Dedifferentiated amniotic fluid mesenchymal stem cell (primary cell): ENCODE measurements around the gene CHST5.
"Not testable (repeated sequence)": the region's sequence is repeated elsewhere in the genome, so short reads cannot be mapped to it uniquely, and the experiment has no call there.

Experiments used
- DNase-seq: peaks from one replicate; pipeline ENCODE4 v3.0.0-alpha.2; 2016; ENCODE audit errors: extremely low spot score

The CHST5 gene

GRCh38 chr16:75506107-75506506, 29.8 kb downstream of the CHST5 start:
- no peak for DNase-seq

DNA sequence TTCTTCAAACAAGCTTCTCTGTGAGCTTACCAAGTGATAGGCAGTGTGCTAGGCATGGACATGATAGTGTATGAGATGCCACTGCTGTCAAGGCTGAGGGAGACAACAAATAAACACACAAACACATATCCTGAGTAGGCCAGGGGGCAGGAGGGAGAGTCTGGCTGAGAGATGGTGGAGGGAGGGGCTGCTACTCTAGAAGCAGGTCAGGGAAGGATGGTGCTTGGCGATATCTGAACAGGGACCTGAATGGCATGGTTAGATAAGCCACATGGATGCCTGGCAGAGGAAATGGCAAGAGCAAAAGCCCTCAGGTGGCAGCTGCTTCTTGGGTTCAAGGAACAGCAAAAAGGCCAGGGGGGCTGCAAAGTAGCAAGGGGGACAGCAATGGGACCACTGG, 32.1 kb downstream of the CHST5 start:
- DNase-seq = no peak

DNA sequence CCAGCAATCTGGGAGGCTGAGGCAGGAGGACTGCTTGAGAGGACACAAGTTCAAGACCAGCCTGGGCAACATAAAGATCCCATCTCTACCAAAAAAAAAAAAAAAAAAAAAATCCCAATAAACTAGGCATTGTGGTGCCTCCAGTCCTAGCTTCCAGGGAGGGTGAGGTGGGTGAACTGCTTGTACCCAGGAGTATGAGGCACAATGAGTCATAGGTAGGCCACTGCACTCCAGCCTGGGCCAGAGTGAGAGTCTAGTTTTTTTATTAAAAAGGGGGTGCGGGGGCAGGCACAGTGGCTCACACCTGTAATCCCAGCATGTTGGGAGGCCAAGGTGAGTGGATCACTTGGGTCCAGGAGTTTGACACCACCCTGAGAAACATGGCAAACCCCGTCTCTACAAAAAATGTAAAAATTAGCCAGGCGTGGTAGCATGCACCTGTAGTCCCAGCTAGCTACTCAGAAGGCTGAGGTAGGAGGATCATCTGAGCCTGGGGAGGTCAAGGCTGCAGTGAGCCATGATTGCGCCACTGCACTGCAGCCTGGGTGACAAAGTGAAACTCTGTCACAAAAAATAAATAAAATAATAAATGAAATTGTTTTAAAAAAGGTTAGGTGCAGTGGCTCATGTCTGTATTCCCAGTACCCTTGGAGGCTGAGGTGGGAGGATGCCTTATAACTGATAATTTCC, 32.8 kb downstream of the CHST5 start:
- no peak for DNase-seq

DNA sequence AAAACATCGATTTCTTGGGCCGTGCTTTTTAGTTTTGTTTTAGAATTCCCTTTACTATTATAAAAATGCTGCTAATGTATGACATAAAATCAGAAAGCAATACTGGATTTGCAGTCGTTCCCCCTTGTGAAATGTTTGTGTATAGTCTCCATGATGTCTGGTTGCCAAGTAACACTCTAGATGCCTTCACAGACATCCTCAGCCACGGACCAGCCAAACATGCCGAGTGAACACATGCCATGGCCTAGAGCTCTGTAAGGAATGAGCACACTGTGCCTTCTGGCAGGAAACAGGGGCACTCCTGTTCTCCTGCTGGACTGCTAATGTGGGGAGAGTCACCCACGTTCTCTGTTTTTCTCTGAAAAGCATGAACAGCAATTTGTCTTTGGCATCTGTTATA, 34.1 kb downstream of the CHST5 start:
- DNase-seq = not testable (repeated sequence)

DNA sequence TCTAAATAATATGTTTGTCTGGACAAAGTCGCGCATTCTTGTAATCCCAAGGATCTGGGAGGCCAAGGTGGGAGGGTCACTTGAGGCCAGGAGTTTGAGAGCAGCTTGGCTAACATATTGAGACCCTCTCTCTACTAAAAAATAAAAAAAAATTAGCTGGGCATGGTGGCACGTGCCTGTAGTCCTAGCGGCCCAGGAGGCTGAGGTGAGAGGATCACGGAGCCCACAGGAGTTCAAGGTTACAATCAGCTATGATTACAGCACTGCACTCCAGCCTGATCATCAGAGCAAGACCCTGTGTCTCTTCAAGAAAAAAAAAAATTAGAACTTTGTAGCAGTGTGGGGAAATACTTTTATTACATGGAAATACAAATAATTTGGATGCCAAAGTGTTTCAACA, 34.5 kb downstream of the CHST5 start:
- DNase-seq = no peak

- not testable (repeated sequence) for DNase-seq
These were observed 37.1 kb downstream of the CHST5 start for GRCh38 chr16:75498605-75499322.

DNA sequence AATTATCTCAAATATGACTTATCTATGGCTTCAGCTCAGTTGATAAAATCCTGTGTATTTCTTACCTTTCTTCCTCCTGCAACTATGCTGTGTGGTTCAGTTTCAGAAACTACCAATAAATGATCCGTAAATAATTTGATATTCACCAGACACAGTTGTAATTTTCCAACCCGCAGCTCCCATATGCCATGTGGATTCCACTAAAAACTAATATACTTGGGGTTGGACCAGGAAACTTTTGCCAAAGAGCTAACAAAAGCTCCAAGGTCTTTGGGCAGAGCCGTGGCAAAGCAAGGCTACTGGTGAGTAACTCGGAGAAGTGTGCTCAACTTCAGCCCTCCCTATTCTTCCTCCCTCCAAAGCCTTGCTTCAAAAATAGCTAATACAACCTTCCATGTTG, 38.4 kb downstream of the CHST5 start:
- DNase-seq = no peak

GRCh38 chr16:75495076-75495674, 40.7 kb downstream of the CHST5 start, which contains the start of gene CHST6:
TSS of gene CHST6 (minus strand) at chr16:75495441. CDS start at chr16:75479828, 15,613 bp downstream.
- DNase-seq = no peak

DNA sequence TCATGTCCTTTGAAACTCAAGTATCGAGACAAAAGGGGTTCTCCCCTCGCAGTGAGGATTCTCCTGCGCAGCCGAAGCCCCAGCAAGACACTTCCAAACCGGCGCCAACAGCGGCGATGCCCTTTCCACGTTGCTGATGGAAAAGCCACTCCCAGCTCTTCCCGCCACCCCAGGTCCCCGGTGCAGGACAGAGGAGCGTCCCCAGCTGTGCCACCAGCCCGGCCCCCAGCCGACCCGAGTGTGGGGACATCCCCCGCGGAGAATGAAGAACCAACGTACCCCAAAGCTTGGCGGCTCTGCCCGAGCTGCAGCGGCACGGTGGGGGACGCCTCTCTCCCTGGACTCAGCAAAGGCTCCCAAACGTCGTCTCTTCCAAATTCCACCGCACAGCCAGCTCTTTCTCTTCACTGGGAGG, 41.2 kb downstream of the CHST5 start:
- DNase-seq = no peak

DNA sequence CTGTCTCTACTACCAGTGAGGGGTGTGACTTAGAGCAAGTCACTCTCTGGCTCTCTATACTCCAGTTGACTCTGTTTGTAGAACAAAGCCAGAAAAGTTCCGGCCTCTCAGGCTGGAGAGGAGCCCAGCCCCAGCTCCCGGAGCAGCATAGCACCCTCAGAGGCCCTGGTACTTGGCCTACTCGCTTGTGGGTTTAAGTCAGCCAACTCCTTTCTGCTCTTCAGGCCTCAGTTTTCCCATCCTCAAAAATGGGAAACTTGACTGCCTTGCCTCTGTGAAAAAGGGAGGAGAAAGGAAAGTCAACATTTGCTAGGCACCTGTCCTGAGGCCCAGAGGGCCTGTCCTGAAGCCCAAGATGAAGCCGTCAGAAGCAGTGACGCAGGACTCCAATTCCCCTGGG, 41.7 kb downstream of the CHST5 start:
- no peak for DNase-seq

- DNase-seq = no peak
These were observed 44.0 kb downstream of the CHST5 start for GRCh38 chr16:75491876-75492275.

GRCh38 chr16:75488322-75488721, 47.6 kb downstream of the CHST5 start:
- no peak for DNase-seq

- no peak for DNase-seq
These were observed 49.1 kb downstream of the CHST5 start for GRCh38 chr16:75486676-75487313.

GRCh38 chr16:75486014-75486675, 49.8 kb downstream of the CHST5 start:
- no peak for DNase-seq

GRCh38 chr16:75485230-75486013, 50.5 kb downstream of the CHST5 start:
- no peak for DNase-seq

GRCh38 chr16:75483222-75483621, 52.7 kb downstream of the CHST5 start:
- no peak for DNase-seq

DNA sequence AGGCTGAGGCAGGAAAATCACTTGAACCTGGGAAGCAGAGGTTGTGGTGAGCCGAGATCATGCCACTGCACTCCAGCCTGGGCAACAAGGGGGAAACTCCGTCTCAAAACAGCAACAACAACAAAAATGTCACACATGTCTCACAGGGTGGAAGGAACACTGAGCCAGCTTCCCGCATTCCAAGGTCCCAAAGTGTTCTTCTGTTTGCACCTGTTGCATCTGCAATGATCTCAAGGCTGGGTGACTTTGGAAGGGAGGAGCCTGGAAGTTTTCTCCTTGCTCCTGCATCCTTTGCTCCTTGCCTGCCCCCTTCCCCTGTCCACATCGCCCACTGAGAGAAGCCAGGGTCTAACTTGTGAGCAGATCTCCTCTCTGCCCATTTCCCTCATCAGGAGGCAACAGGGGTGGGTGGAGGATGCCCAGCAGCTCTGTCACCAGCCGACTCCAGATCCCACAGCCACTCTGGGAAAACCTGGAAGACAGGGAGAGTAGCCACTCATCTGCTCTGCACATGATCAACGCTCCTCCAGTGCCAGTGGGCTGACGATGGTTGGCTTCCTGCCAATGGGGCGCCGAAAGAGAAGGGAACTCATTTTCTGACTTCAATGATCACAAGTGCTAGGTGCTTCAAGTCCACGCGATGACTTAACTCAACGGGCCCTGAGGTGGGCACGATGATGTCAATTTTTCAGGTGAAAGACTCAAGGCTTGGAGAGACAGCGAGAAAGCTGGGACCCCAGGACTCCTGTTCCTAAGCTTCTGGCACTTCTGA, 53.3 kb downstream of the CHST5 start:
- no peak for DNase-seq

DNA sequence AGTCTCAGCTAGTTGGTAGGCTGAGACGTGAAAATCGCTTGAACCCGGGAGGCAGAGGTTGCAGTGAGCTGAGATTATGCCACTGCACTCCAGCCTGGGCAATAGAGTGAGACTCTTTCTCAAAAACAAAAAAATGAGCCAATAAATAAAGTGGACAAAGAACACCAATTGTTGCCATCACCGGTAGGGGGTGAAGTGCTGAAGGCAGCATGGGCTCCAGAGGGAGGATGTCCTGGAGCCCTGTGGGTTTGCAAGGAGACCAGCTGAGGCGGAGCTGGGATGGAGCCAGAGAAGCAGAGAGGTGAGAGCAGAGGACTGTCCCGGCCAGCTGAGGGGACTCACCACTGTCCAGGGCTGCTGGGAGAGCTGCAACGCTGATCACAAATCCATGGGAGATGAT, 54.4 kb downstream of the CHST5 start:
- no peak for DNase-seq

GRCh38 chr16:75479421-75479990, 56.4 kb downstream of the CHST5 start:
- DNase-seq = no peak
